GM12801 (cell line): Measurements from ENCODE around the gene POR.

Source experiments
- CTCF ChIP-seq: IDR thresholded peaks from one replicate; pipeline ENCODE4 v1.5.1; 2011; ENCODE audit warnings: control low read depth; ENCODE audit not compliant: insufficient read length; ENCODE audit errors: extremely low read depth

POR gene

GRCh38 chr7:75906991-75907667, 7.8 kb upstream of the POR start:
- TF ChIP-seq CTCF: no peak

DNA sequence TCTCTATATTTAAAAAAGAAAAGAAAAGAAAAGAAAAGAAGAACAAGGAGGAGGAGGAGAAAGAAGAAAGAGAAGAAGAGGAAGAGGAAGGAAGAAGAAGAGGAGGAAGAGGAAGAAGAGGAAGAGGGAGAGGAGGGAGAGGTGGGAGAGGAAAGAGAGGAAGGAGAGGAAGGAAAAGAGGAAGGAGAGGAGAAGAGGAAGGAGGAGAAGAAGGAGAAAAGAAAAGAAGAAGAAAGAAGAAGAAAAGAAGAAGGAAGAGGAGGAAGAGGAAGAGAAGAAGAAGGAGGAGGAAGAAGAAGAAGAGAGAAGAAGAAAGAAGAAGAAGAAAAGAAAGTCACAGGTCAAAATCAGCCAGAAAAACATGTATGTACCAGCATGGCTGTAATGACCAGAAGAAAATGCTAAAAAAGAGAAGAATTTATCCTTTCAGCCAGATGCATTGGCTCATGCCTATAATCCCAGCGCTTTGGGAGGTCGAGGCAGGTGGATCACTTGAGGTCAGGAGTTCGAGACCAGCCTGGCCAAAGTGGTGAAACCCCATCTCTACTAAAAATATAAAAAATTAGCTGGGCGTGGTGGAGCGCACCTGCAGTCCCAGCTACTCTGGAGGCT, 5.3 kb upstream of the POR start:
- no peak for TF ChIP-seq CTCF

DNA sequence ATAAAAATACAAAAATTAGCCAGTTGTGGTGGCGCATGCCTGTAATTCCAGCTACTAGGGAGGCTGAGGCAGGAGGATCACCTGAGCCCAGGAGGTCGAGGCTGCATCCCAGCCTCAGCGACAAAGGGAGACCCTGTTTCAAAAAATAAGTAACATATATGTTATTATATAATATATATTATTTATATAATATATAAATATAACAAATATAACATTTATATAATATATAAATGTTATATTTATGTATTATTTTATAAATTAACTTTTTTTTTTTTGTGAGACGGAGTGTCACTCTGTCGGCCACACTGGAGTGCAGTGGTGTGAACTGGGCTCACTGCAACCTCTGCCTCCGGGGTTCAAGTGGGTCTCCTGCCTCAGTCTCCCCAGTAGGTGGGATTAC, 1.5 kb upstream of the POR start:
- TF ChIP-seq CTCF: no peak

DNA sequence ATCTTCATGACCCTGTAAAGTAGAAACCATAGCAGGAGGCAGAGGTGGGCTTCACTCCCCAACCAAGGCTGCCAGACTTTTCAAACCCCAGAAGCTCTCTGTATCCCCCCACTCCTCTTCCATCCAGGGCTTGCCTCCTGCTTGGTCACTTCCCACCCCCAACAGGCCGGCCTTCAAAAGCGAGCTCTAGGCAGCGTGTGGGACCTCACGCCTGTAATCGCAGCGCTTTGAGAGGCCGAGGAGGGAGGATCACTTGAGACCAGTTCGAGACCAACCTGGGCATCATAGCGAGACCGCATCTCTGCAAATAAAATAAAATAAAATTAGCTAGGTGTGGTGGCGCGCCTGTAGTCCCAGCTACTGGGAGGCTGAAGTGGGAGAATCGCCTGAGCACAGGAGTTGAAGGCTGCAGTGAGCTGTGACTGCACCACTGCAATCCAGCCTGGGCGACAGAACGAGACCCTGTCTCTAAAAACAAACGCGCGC, 743 bp upstream of the POR start:
- TF ChIP-seq CTCF: no peak

GRCh38 chr7:75915416-75916156, 631 bp downstream of the POR start:
- no peak for TF ChIP-seq CTCF

DNA sequence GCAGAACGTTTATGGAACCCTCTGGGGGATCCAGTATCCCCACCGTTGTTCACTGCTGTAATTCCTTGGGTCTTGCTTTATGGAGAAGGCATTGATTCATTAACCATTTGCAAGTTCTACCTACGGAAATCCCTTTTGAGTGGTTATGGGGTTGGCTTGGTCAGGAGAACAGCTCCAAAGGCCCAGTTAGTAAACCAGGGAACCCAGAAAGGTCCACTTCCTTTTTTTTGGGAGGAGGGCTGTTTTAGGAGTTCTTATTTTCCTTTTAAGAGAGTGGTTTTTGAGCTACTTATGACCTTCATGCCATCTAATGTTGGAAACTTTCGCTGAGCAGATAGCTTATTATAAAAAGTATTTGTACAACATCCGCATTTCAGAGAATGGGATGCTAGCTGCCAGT, 1.3 kb downstream of the POR start:
- TF ChIP-seq CTCF: no peak

DNA sequence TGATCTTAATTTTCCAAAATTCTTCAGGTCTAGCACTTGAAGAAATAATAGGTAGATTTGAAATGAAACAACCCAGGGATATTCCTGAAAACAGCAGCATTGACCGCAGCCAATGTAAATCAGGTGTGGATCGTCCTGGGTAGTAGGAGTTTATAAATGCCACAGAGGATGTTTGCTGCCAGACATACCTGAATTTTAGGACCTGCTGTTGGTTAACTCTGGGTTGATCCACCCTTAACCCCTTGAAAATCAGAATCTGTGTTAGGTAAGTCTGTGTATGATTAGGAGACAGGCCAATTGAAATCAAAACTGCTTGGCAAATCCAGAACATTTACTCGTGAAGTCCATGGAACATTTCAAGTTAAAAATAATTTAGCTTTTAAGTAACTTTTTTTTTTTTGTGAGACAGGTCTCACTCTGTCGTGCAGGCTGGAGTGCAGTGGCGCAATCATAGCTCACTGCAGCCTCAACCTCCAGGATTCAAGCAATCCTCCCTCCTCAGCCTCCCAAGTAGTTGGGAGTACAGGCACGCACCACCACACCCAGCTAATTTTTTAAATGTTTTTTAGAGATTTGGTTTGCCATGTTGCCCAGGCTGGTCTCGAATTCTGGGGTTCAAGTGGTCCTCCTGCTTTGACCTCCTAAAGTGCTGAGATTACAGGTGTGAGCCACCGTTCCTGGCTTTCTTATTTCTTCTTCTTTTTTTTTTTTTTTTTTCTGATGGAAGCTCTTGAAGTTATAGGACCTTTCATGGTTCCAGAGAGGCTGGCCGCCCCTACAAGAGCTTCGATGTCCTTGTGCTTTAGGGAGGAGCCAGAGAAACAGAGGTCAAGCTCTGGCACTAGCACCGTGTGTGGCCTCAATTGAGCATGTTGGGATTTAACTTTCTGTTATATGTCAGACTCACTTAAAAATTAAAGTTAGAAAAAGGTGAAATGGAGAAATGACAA, 2.0 kb downstream of the POR start:
- no peak for TF ChIP-seq CTCF
